ENCODE results near the gene RBBP5.

Gene RBBP5

DNA sequence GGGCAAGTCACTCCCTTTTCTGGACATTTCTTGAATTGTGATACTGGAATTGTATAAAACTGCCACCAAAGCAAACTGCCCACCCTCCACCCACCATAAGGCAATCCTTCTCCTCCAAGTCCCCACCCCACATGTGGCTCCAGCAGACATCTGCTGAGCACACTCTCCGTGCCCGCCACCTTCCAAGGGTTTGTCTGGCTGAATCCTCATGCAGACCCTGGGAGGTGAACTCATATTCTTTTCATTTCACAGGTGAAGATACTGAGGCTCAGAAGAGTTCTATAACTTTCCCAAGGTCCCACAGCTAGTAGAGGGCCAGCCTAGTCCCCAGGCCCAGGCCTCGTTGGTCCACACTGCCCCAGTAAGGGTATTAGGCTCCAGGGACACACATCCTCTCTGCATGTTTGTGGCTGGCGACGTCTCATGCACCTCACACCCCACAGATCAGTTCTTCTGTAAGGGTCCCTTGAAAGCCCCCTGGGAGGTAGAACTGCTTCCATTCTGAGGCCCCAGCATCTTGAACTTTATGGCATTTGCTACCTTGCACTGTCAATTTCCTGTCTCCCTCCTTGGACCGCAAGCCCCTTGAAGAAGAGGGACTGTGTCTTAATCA, 64.7 kb downstream of the RBBP5 start:
- no peak for DNase-seq (ENCODE audit: low read depth in 2 of 2)

DNA sequence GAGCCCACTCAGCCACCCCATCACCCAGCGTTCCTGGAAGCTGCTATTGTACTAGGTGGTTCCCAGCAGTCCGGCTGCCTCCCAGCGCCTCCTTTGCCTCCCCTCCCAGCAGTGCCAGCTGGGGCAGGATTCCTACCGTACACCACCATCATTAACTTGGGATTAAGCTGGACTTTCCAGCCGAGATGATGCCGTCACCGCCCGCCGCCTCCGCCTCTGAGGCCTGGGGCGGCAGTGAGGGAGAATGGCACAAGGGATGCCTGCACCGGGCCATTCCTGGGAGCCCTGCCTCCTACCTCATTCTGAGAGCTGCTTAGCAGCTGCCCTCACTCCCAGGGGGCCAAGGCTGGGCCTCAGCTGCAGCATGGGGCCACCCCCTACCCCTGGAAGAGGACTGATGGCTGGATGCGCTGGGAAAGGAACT, 65.6 kb downstream of the RBBP5 start:
- no peak for DNase-seq (ENCODE audit: low read depth in 2 of 2)

DNA sequence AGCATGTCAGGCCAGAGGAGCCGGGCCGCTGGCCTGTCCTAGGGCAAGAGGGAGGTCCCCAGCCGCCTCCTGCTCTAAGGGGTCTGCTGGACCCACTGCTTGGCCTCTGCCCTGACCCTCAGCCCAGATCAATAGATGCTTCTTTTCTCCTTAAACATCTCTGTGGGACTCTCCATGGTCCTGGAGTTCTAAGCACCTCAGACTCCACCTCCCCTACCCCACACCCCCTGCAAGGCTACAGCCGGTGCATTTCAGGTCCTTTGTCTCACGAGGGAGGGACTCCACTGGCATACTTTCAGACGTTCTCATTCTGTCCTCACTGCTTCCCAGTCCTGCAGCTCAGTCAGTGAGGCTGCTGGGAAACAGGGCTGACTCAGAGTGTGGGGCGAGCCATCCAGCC, 67.8 kb downstream of the RBBP5 start:
- no peak for DNase-seq (ENCODE audit: low read depth in 2 of 2)

DNA sequence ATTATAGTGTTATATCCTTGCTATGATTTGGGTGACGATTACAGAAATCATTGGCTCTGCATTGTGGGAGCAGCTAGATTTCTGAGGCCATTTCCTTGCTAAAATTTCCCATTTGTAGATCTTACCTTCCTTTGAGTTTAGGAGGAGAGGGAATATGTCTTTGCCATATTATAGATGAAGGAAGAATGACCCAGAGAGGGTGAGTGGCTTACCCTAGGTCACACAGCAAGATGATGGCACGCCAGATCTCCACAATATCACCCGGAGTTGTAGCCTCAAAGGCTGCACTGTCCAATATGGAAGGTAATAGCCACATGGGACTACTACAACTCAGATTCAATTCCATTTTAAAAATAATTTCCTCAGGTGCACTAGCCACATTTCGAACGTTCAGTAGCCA, 68.5 kb downstream of the RBBP5 start:
- DNase-seq (ENCODE audit: low read depth in 2 of 2) = no peak

DNA sequence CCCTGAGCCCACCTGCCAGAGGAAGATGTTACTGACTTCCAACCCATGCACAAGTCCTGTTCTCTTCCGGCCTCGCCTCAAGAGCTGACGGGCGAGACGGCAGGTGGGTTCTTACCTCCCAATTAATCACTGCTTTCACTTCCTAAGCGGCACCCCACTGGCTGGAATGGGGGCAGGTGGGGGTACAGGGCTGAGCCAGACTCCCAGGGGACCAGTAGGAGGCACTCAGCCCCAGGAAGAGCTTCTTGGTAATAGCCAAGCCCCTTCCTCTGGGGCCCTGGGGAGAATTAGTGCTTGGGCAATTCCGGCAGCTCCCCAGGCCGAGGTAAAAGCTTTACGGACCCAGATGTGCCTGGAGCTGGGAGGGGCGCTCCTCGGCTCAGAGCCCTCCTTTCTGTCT, 69.1 kb downstream of the RBBP5 start:
- DNase-seq (ENCODE audit: low read depth in 2 of 2) = no peak

DNA sequence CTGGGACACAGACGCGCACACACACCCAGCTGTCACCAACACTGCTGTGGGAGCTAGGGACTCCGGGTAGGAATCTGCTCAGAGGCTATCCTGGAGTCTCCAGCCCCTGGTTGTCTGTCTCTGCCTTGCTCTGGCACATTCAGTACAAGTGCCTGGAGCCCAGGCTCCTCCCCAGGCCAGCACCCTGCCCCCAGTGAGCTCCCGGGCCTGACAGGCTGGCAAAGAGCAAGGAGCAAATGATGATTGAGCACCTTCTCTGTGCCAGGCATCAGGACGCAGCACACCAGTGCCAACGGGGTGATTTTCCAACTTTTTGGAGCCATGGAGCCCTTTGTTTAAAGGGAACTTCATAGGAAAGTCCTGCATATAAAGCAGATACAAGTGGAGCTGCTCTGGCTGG, 72.3 kb downstream of the RBBP5 start:
- DNase-seq (ENCODE audit: low read depth in 2 of 2) = no peak

DNA sequence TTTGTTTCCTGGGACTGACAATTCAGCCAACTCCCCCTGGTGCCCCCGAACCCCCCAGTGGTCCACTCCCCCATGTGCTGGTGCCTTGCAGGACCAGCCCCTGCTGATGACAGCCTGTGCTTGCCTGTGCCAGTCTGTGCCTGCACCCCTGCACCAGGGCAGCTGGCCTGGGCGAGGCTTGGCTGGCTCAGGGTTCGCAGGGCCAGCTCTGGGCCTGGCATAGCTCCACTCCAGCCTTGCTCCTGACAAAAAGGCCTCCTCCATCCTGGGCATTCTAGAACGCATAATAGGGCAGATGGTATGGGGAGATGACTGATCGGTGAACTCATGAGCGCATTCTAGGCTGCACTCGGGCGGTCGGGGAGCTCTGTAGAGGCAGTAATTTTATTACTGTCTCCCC, 73.4 kb downstream of the RBBP5 start:
- no peak for DNase-seq (ENCODE audit: low read depth in 2 of 2)

DNA sequence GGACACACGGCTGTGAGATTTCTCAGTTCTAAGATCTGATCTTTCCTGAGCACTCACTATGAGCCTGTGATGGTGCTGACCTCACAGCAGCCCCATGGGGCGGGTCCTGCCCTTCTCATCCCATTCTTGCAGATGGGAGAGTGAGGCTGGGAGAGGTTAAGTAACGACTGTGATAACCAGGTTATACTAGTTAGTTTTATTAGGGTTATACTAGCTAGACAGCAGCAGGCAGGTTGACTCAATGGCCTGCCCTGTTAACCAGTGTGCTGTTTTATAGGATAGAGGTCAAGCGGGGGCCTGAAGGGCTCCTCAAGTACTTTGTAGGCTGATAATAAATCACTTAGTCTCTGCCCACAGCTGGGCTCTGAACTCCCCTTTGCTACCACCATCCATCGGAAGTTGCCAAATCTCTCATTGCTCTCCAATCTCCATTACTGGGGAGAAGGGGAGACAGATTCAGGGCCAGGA, 74.0 kb downstream of the RBBP5 start:
- DNase-seq (ENCODE audit: low read depth in 2 of 2) = no peak

DNA sequence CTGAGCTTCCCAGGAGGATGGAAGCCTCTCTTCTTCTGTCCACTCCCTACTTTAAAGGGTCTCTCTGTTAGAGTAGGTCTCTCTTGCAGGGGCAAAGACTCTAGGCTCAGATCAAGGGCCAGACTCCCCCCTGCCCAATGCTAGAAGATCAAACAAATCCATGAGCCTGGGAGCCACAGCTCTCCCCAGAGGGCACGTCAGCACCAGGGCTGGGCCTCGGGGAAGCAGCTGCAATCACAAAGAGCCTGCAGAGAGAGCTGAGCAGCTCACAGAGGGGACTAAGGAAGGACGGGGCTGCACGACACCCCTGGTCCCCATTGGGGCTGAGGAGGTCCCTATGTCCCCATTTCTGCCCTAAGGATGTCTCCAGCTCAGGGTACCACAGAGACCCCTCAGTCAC, 74.9 kb downstream of the RBBP5 start:
- DNase-seq (ENCODE audit: low read depth in 2 of 2) = no peak

DNA sequence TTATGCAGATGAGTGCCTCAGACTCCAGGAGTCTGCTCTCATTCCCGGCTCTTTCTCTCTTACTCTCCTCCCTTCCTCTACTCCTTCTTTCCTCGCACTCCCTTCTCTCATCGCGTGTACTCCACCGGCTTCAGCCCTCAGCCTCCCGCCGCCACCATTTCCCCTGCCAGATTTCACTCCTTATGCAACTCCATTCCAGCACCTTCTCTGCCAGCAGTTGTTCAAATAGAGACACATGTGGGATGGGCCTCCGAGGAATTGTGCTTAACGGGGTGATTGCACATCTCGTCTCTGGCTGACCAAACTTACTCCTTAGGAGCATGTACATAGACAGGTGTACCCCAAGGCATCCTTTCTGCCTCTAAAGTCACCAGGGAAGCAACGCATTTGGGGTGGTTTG, 76.6 kb downstream of the RBBP5 start:
- DNase-seq (ENCODE audit: low read depth in 2 of 2) = no peak

DNA sequence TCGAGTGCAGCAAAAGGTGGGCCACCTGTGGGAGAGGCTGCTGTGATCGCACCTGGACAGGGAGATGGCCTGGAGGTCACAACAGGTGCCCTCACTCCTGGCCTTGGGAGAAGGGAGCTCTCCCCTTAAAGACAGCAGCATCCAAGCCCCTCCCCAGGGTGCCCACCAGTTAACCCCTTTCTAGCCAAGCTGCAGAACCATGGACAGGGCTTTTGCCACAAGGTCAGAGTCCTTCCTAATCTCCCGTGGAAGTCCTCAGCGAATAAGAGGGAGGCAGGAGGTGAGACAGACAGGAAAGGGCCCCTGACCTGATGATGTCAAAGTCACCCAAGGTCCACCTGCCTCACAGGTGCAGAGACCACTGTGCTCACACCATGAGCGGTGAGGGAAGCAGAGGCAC, 77.0 kb downstream of the RBBP5 start:
- no peak for DNase-seq (ENCODE audit: low read depth in 2 of 2)

DNA sequence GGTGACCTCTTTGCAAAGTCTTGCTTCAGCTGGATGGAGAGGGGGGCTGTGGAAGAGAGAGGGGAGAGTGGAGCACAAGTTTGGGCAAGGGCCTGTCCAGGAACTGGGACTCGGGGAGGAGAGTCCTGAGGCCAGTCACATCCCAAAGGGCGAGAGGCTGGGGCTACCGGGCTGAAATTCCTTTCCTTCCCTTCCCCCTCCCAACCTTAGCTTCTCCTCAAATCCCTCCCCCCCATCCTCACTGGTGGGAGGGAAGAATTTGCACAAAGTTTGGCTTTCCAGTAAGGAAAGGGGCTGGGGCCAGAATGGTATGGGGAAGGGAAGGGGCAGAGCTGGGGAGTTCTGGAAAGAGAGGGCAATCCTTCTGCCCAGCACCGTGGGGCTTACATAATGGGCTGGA, 77.9 kb downstream of the RBBP5 start:
- DNase-seq (ENCODE audit: low read depth in 2 of 2) = no peak

DNA sequence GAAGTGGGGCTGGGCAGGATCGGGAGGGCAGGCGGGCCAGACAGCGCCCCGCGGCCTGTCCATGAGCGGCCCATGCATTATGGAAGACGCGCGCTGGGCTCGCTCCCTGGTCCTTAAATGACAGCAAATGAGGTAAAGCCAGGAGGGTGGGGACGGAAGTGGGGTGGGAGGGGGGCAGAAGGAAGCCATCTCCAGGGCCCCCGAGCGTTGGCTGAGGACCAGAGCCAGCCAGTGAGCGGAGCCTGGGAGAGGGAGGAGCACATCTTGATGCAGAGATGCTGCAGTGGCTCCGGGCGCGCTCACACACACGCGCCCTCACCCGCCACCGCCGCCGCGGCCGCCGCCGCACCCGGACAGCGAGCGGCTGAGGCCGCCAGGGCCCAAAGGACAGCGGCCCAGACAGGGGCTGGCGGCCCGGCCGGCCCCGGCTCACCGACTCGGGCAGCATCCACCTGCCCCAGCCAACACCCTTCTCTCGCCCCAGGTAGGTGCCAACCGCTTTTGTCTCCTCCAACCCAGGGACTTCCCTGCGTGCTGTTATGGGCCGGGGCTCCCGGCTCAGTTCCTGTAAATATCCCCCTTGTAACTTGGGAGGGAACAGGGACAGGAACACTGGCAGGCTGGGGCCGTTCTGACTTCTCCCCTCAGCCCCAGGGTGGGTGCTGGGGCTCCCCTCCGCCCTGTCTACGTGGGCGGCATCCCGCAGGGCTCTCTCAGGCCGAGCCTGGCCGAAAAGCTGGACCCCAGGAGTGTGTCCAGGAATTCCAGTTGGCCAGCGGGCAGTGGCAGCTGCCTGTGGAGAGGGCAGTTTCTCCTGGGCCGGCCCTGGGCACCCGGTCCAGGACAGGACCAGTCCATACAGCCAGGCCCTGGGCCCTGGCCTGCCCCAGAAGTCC, 78.6 kb downstream of the RBBP5 start, which contains the start of gene CNTN2:
CNTN2 (plus strand) TSS at position 302 of the 896 bp plus-strand sequence. CDS start 9,974 bp downstream, outside the sequence.
- no peak for DNase-seq (ENCODE audit: low read depth in 2 of 2)

DNA sequence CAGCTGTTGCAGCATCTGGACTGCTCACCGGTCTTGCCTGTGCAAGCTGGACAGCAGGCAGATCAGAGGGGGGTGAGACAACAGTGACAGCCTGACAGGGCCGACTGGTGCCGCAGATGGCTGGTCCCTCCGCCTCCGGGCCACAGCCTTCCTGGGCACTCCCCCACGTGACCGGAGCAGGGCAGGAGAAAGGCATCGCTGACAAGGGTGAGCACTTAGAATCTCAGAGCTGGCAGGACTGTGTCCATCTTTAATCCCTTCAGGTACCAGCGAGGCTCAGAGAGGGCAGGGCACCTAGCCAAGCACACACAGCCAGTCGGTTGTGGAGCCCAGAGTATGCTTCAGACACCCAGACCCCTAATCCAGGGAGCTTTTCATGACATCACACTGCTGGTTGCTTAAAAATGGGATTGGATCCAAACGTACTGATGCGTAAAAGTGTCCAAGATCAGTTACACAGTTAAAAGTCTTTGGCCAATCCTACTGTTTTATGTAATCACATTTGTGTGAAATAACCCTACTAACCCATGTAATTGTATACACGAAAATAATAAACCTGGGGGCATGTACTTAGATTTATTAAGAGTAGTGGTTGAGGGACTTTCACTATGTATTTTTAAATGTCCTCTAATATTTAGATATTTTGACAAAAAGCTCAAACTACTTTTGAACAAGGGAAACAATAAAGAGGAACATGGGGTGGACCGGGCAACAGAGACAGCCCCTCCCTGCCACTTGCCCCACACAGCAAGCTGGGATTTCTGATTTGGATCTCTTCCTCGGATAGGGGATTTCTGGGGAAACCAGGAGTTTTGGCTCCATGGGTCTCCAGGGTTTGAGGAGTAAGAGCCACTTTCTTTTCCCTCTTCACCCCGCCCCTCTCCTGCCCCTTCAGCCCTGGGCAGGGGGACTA, 79.5 kb downstream of the RBBP5 start:
- DNase-seq (ENCODE audit: low read depth in 2 of 2) = no peak

DNA sequence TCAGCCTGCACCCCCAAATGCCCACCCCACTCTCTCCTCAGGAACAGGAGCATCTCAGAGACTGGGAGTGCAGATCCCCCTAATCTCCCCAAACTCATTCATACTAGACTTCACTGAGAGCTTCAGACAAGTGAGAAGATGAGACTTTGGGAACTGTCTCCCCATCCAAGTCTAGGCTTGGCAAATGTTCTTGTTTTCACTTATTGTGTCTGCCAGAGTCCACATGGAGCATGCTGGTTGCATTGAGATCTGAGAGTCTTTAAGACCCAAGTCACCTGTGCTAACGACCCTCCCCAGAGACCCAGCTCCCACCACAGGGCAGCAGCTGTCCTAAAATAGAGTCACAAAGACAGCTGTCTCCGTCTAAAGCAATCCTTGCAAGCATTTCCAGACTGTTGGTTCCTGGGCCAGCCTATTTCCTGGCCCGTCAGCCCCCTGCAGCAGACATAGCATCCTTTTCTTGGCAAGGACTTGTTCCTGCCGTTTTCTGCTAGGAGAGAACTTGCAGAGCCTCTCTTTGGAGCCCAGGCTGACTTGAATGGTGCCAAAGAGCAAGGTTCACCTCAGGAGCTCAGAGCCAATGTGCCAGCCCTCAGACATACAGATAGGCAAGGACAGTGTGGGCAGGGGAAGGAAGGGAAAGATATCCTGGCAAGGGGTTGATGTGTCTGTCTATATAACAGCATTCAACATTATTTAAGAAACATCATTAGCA, 80.6 kb downstream of the RBBP5 start:
- DNase-seq (ENCODE audit: low read depth in 2 of 2) = no peak

DNA sequence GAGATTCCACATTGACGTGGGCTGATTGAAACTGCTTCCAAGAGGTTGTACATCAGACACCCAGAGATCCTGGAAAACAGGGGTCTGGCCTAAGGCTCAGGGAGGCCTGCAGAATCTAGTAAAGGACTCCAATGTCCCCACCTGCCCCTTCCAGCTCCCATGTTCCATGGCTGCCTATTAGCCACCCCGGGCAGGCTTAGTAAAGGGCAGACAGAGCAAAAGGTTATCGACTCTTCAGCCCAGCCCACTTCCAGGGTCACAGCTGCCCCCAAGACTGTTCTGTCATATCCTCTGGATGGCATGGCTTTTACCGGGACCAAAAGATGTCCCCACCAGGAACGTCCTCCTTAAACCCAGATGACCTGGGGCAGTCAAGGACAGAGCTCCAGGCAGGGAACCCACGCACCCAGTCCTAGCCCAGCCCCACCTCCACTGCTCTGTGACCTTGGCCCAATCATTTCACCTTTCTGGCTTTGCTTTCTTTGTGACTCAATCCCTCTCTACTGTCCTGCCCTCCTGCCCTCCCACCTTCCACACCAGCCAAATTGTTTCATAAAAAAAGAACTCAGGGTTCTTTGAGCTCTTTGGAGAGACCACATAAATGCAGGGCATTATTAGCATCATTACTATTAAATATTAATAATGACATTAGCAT, 83.5 kb downstream of the RBBP5 start:
- no peak for DNase-seq (ENCODE audit: low read depth in 2 of 2)

DNA sequence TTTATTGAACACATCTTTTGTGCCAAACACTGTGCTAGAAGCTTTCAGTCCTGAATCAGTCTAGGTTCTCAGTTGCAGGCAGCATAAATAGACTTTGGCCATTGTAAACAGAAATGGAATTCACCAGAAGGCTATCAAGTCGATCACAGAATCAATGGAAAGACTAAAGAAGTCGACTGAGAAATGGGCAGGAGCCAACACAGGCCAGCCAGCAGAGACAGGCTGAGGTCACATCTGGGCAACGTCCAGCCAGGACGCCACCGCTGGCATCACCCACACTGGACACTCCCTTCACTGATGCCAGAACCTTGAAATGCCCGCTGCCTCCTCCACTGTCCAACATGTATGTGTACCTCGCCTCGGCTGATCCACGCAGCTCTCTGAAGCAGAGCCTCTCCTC, 84.2 kb downstream of the RBBP5 start:
- DNase-seq (ENCODE audit: low read depth in 2 of 2) = no peak
